ENCODE data around the gene PSD4.

Gene PSD4

GRCh38 chr2:113186433-113186796 lies 12.6 kb downstream of the PSD4 start:
- no peak for DNase-seq

GRCh38 chr2:113187771-113188170 lies 14.0 kb downstream of the PSD4 start:
- DNase-seq, result no peak

DNA sequence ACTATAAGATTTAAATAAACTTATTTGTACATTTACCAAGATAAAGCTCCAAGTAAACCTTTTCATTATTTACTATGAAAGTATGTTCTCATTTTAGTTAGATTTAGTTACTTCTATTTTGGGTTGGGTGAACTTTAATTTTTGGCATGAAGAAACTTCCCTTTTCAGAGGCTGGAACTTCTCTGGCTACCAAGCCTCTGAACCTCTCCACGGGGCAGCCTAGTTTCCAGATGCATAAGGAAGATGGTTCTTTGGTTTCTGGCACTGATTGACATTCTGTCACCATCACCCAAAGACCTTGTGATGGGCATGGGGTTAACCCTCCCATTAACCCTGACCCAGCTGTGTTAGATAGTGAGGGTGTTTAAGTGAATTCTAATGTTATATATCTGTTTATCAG lies 17.1 kb downstream of the PSD4 start:
- no peak for DNase-seq

DNA sequence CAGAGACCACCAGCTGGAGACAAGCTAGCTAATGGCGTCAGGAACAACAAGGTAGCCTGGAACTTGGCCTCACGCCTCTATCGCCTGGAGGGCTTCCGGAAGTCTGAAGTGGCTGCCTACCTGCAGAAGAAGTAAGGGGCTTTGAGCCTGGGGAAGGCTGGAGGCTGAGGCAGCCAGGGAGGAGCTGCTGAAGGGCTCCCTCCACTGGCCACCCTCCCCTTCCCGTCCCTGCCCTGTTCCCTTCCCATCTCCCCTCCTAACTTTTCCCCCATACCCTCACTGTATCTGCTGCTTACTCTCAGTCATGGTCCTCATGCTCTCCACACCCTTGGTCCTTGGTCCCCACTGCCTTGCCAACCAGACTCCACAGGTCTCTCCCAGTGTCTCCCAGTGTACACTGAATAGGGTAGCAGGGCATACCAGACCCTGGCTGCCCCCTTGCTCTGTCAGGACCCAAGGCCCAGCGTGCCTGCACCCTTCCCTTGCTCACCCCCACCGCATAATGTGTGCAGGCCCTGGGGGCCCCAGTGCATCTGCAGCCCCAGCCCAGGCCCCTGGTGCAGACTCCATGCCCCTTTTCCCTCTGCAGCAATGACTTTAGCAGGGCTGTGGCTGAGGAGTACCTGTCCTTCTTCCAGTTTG lies 18.8 kb downstream of the PSD4 start:
- DNase-seq, result no peak

- no peak for DNase-seq
These were observed 22.2 kb downstream of the PSD4 start for GRCh38 chr2:113195923-113196501.

- DNase-seq, result no peak
These were observed 23.1 kb downstream of the PSD4 start for GRCh38 chr2:113196839-113197238.

GRCh38 chr2:113197347-113198047 lies 23.7 kb downstream of the PSD4 start:
- DNase-seq, result no peak

DNA sequence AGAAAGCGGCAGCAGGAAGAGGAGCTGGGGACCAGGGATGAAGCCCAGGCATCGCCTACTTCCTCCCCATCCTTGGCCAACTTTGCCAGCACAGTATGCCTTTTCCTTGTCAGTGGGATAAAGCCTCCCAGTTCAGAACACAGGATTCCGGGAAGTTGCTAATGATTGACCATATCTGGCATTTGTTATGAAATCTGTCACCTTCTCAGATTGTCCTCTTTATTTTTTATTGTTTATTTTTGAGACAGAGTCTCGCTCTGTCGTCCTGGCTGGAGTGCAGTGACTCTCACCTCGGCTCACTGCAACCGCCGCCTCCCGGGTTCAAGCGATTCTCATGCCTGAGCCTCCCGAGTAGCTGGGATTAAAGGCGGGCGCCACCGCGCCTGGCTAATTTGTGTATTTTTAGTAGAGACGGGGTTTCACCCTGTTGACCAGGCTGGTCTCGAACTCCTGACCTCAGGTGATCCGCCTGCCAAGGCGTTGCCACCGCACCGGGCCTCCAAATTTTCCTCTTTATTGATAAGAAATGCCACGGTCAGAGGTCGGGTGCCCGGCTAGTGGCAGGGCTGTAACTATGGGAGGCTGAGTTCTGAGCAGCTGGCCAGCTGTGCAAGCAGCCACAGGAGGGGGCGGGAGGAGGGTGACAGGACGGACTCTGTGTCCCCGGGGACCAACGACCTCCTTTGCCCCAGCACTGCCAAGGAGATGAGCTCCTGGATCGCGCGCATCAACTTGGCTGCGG lies 24.4 kb downstream of the PSD4 start:
- DNase-seq, result no peak

GRCh38 chr2:113198790-113199612 lies 25.2 kb downstream of the PSD4 start:
- peak; percentile 87 for DNase-seq

- no peak for DNase-seq
These were observed 26.5 kb downstream of the PSD4 start for GRCh38 chr2:113200236-113200635.

GRCh38 chr2:113200736-113201490 lies 27.1 kb downstream of the PSD4 start:
- DNase-seq, result no peak

- DNase-seq, result no peak
These were observed 27.9 kb downstream of the PSD4 start for GRCh38 chr2:113201496-113202304.

- no peak for DNase-seq
These were observed 28.8 kb downstream of the PSD4 start for GRCh38 chr2:113202305-113203216.

DNA sequence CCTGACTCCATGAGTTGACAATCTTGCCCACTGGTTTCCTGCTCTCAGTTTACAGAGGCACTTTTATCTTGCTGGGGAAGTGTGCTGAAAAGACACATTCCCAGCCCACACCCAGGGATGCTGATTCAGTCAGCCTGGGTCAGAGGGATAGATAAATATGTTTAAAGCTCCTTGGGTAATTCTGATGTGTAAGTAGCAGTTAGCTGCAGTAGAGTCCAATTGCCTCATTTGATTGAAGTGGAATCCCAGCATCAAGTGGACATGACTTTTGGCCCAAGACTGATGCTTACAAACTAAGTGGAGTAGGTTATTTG lies 29.4 kb downstream of the PSD4 start:
- no peak for DNase-seq

GRCh38 chr2:113203901-113204519 lies 30.2 kb downstream of the PSD4 start:
- peak; percentile 71 for DNase-seq

GRCh38 chr2:113206251-113206650 lies 32.5 kb downstream of the PSD4 start:
- DNase-seq, result no peak

GRCh38 chr2:113207021-113207420 lies 33.2 kb downstream of the PSD4 start:
- no peak for DNase-seq

GRCh38 chr2:113208396-113208795 lies 34.6 kb downstream of the PSD4 start:
- no peak for DNase-seq

GRCh38 chr2:113209011-113209645 lies 35.4 kb downstream of the PSD4 start:
- DNase-seq, result no peak

Data from stimulated activated CD4-positive, alpha-beta T cell treated with anti-CD3 and anti-CD28 coated beads, Interleukin-4, amount 100 ng/mL, for 1 hour (primary cell).